Daoy (cell line): ENCODE data around the gene XCR1. TPM values are rescaled to one million over a fixed set of nuclear protein-coding genes. Genes with fewer than 3 reads are reported as not detected.
"Not testable (repeated sequence)": the region's sequence is repeated elsewhere in the genome, so short reads cannot be mapped to it uniquely, and the experiment has no call there.

Experiments
- DNase-seq: peaks from one replicate; pipeline ENCODE4 v3.0.0-alpha.2; 2015; ENCODE audit warnings: low read depth
- total RNA-seq: library from RNA; depleted of rRNA; stranded (reverse); fragments of >200 nt; shearing (Covaris generic); gene quantifications from 2 replicates; pipeline ENCODE4 v1.2.3, GENCODE V29; 2014; rRNA removed

Gene XCR1, protein sequence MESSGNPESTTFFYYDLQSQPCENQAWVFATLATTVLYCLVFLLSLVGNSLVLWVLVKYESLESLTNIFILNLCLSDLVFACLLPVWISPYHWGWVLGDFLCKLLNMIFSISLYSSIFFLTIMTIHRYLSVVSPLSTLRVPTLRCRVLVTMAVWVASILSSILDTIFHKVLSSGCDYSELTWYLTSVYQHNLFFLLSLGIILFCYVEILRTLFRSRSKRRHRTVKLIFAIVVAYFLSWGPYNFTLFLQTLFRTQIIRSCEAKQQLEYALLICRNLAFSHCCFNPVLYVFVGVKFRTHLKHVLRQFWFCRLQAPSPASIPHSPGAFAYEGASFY
- total RNA-seq, result not detected in 2 replicates

DNA sequence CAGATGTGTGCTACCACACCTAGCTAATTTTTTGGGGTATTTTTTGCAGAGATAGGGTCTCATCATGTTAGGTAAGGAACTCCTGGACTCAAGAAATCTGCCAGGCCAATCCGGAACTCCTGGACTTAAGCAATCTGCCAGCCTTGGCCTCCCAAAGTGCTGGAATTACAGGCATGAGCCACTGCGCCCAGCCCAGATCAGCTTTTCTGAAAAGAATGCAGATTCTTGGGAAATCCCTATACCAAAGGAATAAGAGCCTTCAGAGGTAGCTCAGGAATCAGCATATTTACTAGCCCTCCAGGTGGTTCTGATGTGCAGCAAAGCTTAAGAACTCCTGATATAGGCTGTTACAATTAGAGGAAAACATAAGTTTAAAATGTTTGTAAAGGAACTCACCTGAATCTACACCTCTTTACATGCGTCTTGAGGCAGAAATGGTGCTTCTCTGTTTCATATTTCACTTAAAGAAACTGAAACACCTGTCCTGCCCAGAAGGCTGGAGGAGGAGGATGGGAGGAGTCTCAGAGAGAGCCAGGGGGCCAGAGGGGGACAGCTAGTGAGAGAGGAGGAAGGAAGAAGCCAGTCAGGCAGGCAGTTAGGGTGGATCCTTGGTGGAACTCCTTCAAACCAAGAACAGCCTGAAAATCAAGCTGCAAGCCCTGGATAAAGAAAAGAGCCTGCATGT lies at the start of gene XCR1:
XCR1 (minus strand) TSS at position 463 of the 685 bp plus-strand sequence. CDS start 5,536 bp downstream, outside the sequence.
- DNase-seq, result no peak

DNA sequence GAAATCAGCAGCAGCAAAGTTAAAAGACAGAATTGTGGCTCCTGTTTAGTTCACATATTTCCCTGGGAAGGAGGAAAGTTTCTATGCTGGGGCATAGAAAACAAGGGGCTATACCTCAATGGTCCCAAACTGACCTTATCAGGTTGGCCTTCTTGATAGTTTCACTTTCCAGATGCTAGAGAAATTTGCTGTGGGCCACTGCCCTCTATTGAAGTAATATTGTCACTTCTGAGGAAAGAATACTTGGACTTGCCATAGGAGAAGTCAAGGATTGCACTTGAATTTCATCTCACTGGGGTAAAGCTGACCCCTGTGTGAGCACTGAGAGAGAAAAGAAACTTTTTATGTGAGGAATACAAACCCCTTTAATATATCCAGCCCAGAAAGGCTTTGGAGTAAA lies 49.3 kb upstream of the XCR1 start:
- no peak for DNase-seq

DNA sequence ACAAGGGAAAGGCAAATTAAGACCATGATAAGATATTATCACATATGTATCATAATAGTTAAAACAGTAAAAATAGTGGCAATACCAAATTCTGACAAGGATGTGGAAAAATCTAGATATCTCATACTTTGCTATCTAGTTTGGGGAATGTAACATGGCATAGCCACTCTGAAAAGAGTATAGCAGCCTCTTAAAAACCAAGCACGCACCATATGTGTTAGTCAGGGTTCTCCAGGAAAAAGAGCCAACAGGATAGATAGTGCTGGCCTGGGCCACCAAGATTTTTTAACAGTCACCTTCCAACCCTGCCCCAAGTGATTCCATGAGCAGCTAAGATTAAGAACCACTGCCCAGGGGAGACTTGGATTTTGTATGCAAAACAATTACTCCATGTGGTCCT lies 48.5 kb upstream of the XCR1 start:
- no peak for DNase-seq

DNA sequence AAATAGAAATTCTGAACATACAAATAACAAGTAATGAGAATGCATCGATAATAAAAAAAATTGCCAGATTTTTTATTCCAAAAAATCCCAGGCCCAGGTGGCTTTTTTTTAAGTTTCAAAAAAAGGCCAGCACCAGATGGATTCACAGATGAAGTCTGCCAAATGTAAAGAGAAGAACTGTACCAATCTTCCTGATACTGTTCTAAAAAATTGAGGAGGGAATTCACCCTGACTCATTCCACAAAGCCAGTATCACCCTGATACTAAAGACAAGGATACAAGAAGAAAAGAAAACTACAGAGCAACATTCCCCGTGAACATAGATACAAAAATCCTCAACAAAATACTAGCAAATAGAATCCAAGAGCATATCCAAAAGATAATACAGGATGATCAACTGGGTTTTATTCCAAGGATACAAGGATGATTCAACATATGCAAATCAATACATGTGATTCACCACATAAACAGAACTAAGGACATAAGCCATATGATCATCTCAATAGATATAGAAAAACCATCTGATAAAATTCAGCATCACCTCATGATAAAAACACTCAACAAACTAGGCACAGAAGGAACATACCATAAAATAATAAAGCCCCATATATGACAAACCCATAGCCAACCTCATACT lies 44.1 kb upstream of the XCR1 start:
- DNase-seq, result no peak

DNA sequence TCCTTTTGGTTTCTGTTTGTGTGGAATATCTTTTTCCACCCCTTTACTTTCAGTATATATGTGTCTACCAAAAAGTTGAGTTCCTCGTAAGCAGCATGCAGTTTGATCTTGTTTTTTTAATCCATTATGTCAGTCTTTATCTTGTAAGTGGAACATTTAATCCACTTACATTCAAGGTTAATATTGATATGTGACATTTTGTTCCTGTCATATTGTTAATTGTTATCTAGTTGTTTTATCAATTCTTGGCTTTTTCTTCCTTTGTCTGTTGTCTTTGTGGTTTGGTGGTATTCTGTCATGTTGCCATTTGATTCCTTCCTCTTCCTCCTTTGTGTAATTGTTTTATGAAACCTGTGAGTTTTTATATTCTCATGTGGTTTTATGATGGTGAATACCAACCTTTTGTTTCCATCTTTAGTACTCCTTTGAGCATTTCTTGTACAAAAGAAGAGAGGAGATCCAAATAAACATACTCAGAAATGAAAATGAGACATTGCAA lies 43.4 kb upstream of the XCR1 start:
- DNase-seq, result no peak

DNA sequence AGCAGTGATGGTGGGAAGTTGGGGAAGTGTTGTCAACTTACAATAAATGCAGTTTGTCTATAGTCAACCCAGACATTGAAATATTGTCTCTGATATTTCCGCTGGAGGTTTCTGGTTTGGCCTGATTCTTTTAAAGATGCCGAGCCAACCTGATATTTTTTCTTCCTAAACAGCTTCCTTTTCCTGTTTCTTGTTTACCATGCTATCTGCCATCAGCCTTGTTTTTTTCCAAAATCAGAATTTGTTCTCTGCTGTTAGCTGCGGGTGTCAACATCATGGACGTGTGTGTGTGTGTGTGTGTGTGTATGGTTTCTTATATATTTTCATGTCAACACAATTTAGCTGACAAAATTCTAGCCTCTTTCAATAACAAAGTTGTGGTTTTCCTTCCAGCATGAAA lies 41.2 kb upstream of the XCR1 start:
- DNase-seq, result no peak

DNA sequence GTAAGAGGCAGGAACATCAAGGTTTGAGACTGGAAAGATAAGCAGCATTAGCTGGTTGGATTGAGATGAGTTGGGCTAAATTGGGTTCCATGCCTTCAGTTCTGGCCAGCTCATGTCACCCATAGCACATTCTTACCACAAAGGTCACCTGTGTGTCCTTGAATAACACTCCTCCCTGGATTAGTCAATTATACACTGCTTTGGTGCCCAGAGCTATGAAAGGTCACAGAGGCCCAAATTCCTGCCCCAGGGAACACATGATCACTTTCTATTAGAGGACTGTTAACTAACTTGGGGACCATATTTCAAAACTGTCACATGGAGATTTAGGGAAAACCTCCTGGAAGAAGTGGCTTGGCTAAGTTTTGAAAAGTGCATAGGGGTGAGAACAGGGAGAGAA lies 40.1 kb upstream of the XCR1 start:
- no peak for DNase-seq

DNA sequence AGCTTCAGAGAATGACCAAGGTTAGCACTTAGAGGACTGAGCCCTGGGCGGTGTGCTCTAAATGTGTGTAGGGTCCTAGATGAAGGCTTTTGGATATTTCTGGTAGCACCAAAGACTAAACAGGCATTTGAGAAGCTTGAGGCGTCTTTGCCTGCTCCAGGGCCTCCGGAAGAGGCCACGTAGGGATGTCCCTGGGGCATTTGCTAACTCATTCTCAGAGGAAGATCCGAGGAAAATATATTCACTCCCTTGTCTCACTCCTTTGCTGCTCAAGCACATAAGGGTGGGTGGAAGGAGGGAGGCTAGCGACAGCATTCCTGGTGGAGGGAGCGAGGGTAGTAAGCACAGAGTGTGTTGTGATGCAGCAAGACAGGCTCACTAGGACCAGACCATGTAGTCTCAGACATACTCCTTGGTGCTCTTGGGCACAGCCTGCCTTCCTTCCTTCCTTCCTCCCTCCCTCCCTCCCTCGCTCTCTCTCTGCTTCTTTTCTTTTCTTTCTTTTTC lies 38.5 kb upstream of the XCR1 start:
- no peak for DNase-seq

DNA sequence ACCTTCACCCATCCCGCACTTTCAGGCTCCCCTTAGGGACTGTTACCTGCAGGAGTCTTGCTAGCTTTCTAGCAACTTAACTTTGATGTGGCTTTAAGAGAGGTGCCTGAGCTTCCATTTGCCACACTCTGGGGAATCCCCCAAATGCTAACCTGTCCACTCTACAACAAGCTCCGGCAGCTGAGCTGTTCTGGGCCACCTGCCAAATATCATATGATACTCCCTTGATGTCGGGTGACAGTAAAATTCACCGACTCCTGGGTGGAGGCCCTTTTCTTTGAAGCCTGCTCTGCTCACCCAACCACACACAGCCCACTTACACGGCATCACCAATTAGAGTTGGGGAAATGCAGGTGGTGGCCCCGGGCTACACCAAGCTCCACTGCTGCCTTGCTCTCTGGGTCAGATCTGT lies 38.0 kb upstream of the XCR1 start:
- peak; percentile 21 for DNase-seq

DNA sequence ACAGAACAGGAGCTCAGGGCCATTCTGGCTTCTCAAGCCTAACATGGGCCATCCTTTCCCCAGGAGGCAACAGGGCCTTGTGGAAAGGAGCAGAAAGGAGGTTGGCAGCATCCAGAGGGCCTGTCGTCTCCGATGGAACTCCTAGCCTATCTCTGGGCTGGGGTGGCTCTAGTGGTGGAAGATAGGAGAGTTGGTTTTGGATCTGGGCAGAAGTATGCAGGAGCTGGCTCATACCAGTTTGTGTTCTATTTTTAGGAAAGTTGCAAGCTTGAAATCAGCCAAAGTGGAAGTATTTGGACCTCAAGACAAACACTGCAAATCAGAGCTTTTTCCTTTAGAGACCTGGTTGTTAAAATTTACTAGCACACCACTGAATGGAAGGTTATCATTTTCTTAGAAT lies 35.4 kb upstream of the XCR1 start:
- DNase-seq, result no peak

DNA sequence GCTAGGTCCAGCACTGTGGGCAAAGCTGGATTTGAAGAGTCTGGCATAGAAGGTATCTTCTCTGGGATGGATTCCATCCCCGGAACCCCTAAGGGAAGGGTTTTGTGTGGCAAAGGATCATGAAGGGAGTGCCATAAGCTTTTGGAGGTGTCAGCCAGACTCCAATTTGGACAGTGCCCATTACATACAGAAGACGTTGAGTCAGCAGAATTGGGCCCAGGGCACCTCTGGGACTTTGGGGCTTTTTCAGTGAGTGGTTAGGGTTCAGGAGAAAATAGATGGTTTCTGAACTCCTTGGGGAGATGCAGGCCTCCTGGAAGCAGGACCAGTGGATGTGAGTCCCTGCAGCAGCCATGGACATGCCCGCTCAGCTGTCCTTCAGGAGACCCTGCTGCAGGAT lies 34.6 kb upstream of the XCR1 start:
- no peak for DNase-seq

DNA sequence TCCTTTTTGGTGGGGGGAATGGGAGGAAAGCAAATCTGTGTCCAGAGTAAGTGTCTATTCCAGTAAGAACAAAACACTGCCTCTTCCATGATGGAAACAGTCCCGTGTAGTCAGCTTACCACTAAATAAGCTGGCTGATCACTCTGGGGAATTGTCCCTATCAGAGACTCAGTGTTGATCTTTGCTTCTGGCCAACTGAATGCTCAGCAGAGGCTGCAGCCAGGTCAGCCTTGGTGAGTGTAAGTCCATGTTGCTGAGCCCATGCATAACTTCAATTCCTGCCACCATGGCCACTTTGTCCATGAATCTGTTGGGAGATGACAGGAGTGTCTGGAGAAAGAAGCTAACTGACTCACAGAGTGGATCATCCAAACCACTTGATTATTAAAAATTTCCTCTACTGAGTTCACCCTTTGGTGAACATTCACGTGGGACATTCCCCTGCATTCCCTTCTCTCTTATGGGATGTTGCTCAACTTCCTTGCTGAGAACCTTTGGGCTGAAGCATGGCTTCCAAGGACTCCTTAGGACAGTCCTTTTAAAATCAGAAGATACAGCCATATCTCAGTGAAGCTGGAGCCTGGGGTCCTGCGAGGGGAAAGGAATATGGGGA lies 33.9 kb upstream of the XCR1 start:
- no peak for DNase-seq

DNA sequence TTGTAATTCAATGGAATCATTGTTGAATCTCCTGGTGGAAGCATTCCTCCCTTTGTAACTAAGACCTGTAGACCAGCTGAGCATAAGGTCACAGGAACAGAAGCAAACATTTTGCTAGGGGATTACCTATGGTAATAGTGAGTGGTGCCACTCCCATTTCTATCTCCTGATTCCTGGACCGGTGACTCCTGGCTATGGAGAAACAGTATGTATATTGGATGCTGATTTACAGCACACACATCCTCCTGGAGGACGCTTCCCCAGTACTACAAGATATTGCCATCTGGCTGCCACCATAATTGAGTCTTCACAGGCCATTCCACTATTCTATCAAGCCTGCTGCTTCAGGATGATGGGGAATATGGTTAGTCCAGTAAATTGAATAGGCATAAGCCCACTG lies 33.3 kb upstream of the XCR1 start:
- DNase-seq, result no peak

DNA sequence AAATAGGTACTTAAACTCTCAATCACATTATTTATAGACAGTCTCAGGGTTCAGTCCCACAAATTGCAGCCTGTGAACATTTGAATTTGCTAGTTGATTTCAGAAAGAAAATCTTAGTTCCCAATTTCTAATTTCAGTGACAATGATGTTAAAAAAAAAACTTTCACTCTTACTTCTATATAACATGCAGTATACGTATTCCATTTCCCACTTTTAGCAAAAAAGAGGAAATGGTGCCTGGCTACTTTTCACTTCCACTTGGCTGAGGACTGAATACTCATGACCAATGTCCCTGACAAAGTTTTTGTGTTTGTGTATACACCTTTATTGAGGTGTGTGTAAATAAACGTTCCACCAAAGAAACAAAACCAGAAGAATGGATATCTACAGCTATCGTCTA lies 32.1 kb upstream of the XCR1 start:
- DNase-seq, result no peak

DNA sequence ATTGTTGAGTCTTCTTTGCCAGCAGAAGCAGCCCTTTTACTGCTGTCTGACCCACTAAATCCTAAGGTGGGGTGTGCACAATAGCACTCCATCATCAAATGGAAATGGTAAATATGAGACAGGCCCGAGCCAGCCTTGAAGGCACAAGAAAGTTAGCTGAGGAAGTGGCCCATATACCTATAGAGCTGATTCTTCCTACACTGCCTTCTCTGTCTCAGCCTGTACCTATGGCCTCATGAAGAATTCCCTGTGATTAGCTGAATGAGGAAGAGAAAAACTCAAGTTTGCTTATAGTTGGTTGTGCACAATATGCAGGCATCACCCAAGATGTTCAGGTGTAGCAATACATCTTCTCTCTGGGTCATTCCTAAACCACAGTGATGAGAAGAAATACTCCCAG lies 31.7 kb upstream of the XCR1 start:
- no peak for DNase-seq

DNA sequence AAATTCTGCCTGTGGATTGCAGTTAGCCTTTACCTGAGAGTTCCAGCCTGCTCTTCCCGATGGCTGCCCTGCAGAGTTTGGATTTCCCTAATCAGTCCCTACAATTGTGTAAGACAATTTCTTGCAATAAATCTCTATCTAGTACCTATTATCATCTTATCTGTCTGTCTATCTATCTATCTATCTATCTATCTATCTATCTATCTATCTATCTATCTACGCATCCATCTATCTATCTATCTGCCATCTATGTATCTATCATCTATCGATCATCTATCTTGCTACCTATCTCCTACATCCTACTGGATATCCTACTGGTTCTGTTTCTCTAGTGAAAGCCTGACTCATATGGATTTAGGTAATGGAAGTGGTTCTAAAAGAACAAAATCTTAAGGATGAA lies 30.4 kb upstream of the XCR1 start:
- no peak for DNase-seq

DNA sequence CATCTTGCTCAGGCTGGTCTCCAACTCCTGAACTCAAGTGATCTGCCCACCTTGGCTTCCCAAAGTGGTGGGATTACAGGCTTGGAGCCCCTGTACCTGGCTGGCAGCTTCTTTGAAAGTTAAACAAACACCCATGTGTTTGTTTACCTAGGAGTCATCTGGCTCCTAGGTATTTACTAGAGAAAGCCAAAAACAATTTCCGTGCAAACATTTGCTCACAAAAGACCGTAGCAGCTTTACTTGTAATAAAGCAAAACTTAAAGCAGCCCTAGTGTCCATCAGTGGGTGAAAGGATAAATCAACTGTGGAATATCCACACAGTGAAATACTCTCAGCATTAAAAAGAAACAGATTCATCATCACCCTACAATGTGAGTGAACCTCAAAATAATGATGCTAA lies 29.4 kb upstream of the XCR1 start:
- no peak for DNase-seq

DNA sequence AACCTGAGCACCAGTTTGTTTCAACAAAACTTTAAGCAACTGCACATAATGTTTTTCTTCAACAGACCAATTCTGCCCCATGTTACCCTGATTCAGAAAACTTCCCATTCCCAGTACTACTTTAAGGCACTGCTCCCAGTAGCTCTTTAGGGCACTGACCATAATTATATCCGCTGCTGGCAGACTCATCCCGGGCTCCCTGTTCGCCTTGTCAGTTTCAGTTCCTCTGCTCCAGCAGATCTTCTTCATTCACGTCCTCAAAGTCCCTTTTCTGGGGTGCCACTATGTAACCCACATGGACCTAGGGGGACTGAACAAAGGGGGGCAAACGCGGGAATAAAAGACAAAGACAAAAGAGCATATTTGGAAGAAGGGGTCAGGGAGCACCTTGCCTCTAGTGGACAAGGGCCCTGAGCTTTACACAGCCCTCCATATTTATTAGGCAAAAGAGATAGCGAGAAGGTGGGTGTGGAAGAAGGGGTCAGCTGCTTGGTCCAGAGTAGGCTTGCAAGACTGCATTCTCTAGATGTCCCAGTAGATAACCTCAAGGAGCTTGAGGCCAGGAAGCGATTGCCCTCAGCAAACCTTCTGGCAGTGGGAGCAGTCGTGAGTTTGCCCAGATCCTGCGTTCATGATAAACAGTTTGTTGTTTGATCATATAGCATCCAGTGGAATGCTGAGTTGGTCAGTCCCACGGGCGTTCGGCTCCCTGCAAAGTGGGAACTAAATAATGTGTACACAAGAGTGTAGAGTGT lies 26.7 kb upstream of the XCR1 start:
- DNase-seq, result not testable (repeated sequence)

DNA sequence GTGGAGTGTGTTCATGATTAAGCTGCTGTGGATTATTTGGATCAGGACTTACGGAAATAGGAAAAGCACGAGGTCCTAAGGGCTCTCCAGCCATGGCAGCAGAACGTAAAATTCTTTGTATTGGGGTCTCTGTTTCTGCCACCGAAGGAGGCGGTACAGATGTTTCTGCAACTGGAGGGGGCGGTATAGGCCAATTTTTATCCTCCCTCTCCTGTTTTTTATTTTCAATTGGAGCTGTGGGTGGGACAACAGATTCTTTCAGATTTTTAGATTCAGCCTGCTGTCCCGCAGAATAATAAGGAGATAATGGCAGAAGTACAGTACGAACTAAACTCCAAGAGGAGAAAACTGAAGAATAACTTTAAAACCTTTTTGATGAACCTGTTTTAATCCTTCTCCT lies 26.0 kb upstream of the XCR1 start:
- not testable (repeated sequence) for DNase-seq

DNA sequence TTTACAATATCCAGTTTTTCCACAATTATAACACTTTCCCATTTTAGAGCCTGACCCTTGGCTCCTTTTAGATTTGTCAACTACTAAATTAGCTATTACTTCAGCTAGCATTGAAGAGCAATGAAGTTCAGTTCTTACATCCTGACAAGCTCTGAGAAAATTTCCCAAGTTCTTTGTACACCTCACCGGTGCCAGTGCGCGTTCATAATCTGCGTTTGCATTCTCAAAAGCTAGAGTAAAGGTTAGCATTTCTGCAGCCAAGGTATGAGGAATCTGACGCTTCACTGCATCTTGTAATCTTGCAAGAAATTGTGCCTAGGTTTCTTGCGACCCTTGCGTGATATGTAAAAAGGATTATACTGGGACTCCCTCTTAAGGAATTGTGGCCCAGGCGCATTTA lies 25.2 kb upstream of the XCR1 start:
- no peak for DNase-seq

DNA sequence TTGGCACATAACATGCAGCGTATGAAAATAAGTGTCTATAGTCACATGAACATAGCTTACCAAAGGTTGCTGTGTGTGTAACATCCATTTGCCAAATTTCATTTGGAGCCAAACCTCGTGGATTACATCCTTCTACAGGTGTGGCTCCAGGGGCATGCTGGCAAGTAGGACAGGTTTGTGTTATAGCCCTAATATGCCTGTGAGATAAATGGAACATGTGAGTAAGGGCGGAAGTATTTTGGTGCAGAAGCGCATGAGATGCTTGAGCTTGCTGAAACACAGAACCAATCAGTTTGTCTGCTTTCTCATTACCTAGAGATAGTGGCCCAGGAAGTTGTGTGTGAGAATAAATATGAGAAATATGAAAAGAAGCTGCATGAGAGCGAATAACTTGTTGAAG lies 21.8 kb upstream of the XCR1 start:
- no peak for DNase-seq
